Lung (tissue), 12 donors: ENCODE data around the gene SMIM5. TPM values are rescaled to one million over a fixed set of nuclear protein-coding genes. Genes with fewer than 3 reads are reported as not detected.

Experiments
- ATAC-seq: fragments of 200-7000 bp; cut with Tn5 transposase; one replicate; pipeline ENCODE4 v1.9.1; 2020; ENCODE audit warnings: moderate number of reproducible peaks; ENCODE audit not compliant: insufficient read depth, low FRiP score
- DNase-seq, 3 donors: peaks; one replicate each; pipeline ENCODE4 v3.0.0-alpha.2; 2013 to 2017
- H3K27ac ChIP-seq, 2 donors: one replicate each; pipeline ENCODE4 v1.5.1; 2013; ENCODE audit warnings: mild to moderate bottlenecking in 2 of 2, moderate library complexity in 2 of 2, control low read depth in 1 of 2, inconsistent platforms in 1 of 2, low read depth in 1 of 2, low read length in 1 of 2
- H3K27me3 ChIP-seq, 3 donors: one replicate each; pipeline ENCODE4 v1.5.1; 2013; ENCODE audit warnings: low read length in 2 of 3; ENCODE audit not compliant: control insufficient read depth in 3 of 3, insufficient read depth in 3 of 3
- H3K36me3 ChIP-seq, 4 donors: one replicate each; pipeline ENCODE4 v1.5.1; 2013; ENCODE audit warnings: low read length in 4 of 4, mild to moderate bottlenecking in 1 of 4, moderate library complexity in 1 of 4; ENCODE audit not compliant: control insufficient read depth in 4 of 4, insufficient read depth in 4 of 4
- H3K4me1 ChIP-seq, 5 donors: one replicate each; pipeline ENCODE4 v1.5.1; 2013; ENCODE audit warnings: low read length in 5 of 5, mild to moderate bottlenecking in 2 of 5, moderate library complexity in 1 of 5; ENCODE audit not compliant: control insufficient read depth in 5 of 5, insufficient read depth in 5 of 5
- H3K4me3 ChIP-seq: one replicate; pipeline ENCODE4 v1.5.1; 2013; ENCODE audit warnings: mild to moderate bottlenecking, control low read depth, moderate library complexity
- H3K9ac ChIP-seq, 2 donors: one replicate each; pipeline ENCODE4 v1.5.1; 2013; ENCODE audit warnings: low read length in 2 of 2, control low read depth in 1 of 2; ENCODE audit not compliant: insufficient read depth in 1 of 2
- H3K9me3 ChIP-seq, 4 donors: one replicate each; pipeline ENCODE4 v1.5.1; 2013; ENCODE audit warnings: low read length in 3 of 4, mild to moderate bottlenecking in 1 of 4, moderate library complexity in 1 of 4; ENCODE audit not compliant: control insufficient read depth in 4 of 4, insufficient read depth in 3 of 4
- WGBS, 2 donors: extraction: QIAGEN DNeasy Blood & Tissue Kit; methylation state at CpG; one replicate each; pipeline ENCODE4 v1.1.7; 2013; 5-methylcytosine and 5-hydroxymethylcytosine counted together
- polyA plus RNA-seq, 2 donors: library from polyadenylated mRNA; stranded (reverse); fragments of 200-250 nt; gene quantifications; one replicate each; pipeline ENCODE4 v1.2.1, GENCODE V29; 2013
- total RNA-seq, 2 donors: library from RNA; depleted of rRNA in 1 of 2; stranded (reverse); fragments of >200 nt in 1 of 2; gene quantifications; one replicate each; pipeline ENCODE4 v1.2.1, GENCODE V29; 2014 to 2021
- TF ChIP-seq, protein P1 (sequence below): IDR thresholded peaks from 2 replicates; pipeline ENCODE4 v1.5.1; 2012; ENCODE audit warnings: mild to moderate bottlenecking; ENCODE audit errors: control extremely low read depth, extremely low read depth
- donor health status: control.
- donor health status: control.
- donor health status: Bipolar disorder and iron deficiency.
- donor health status: healthy.
- donor health status: DM: yes; HTN: yes; CAD: no.

SMIM5 gene
- total and polyA plus RNA-seq, 4 donors, result 2.2 to 7.5 (median 3.9) TPM

- peak overlapping the region in 1 of 2 donors; percentile 26 for H3K9ac ChIP-seq
These were observed 13.8 kb downstream of the SMIM5 start for GRCh38 chr17:75647061-75647460.

DNA sequence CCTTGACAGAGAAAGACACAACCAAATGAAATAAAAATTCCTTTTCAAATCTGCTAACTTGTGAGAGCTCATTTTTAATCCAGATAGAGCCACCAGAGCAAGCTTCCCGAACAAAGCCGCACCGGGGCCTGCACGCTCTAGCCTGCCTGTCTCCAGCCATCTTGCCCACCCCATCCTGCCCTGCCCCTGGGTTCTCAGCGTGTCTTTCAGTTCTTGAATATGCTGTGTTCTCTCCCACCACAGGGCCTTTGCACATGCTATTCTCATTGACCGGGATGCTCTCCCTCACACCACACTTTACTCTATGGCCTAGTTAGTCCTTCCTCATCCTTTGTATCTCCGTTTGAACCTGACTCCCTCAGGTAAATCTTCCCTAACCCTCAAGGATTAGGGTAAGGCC is 14.7 kb downstream of the SMIM5 start:
- DNase-seq (no peak), ATAC-seq (no peak)
- TF ChIP-seq, protein P1, sequence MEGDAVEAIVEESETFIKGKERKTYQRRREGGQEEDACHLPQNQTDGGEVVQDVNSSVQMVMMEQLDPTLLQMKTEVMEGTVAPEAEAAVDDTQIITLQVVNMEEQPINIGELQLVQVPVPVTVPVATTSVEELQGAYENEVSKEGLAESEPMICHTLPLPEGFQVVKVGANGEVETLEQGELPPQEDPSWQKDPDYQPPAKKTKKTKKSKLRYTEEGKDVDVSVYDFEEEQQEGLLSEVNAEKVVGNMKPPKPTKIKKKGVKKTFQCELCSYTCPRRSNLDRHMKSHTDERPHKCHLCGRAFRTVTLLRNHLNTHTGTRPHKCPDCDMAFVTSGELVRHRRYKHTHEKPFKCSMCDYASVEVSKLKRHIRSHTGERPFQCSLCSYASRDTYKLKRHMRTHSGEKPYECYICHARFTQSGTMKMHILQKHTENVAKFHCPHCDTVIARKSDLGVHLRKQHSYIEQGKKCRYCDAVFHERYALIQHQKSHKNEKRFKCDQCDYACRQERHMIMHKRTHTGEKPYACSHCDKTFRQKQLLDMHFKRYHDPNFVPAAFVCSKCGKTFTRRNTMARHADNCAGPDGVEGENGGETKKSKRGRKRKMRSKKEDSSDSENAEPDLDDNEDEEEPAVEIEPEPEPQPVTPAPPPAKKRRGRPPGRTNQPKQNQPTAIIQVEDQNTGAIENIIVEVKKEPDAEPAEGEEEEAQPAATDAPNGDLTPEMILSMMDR, result no peak
- Histone ChIP-seq H3K27me3 (no peaks in the 10 kb centered on the region), H3K4me1 (peaks cover 0 to 22% (median 7%) of the 10 kb centered on the region in 5 donors), H3K36me3 (peaks cover 4 to 22% (median 6%) of the 10 kb centered on the region in 4 donors), H3K9me3 (no peaks in the 10 kb centered on the region), H3K9ac (no peak overlapping the region), H3K4me3 (no peak overlapping the region), H3K27ac (no peak overlapping the region)
- WGBS, 2 donors, result 98 to 99% methylated on average over 7 of the region's 7 CpGs

More at GRCh38 chr17:75647061-75647460, 13.8 kb downstream of the SMIM5 start:
- peaks cover 2 to 20% (median 6%) of the 10 kb centered on the region in 4 donors for H3K36me3 ChIP-seq
- H3K27me3 ChIP-seq, result no peaks in the 10 kb centered on the region
- DNase-seq (no peak), ATAC-seq (no peak)
- 91 to 94% methylated on average over 7 of the region's 7 CpGs for WGBS, 2 donors
- H3K27ac ChIP-seq, result peak overlapping the region in 1 of 2 donors; percentile 98
- TF ChIP-seq, protein P1, result no peak
- no peaks in the 10 kb centered on the region for H3K9me3 ChIP-seq
- no peak overlapping the region for H3K4me3 ChIP-seq
- H3K4me1 ChIP-seq, result peaks cover 0 to 27% (median 7%) of the 10 kb centered on the region in 5 donors

GRCh38 chr17:75649687-75650086 is 16.5 kb downstream of the SMIM5 start:
- Histone ChIP-seq H3K9ac (no peak overlapping the region), H3K4me1 (peaks cover 0 to 20% (median 7%) of the 10 kb centered on the region in 5 donors), H3K9me3 (no peaks in the 10 kb centered on the region), H3K36me3 (peaks cover 4 to 20% (median 6%) of the 10 kb centered on the region in 4 donors), H3K4me3 (no peak overlapping the region), H3K27ac (no peak overlapping the region), H3K27me3 (no peaks in the 10 kb centered on the region)
- DNase-seq (no peak), ATAC-seq (no peak)
- TF ChIP-seq, protein P1, result no peak
- WGBS, 2 donors, result 91 to 97% methylated on average over 6 of the region's 6 CpGs

GRCh38 chr17:75650874-75651273 is 17.6 kb downstream of the SMIM5 start:
- H3K27ac ChIP-seq, result no peak overlapping the region
- H3K9me3 ChIP-seq, result no peaks in the 10 kb centered on the region
- no peaks in the 10 kb centered on the region for H3K27me3 ChIP-seq
- TF ChIP-seq, protein P1, result no peak
- peaks cover 4 to 22% (median 6%) of the 10 kb centered on the region in 4 donors for H3K36me3 ChIP-seq
- ATAC-seq (no peak), DNase-seq (no peak)
- H3K4me1 ChIP-seq, result peaks cover 0 to 10% (median 7%) of the 10 kb centered on the region in 5 donors
- no peak overlapping the region for H3K9ac ChIP-seq
- WGBS, 2 donors, result 96 to 98% methylated on average over 7 of the region's 7 CpGs
- H3K4me3 ChIP-seq, result no peak overlapping the region
